HEK293T (cell line): ENCODE results near the gene NKX1-1.

Experiments used
- BHLHE40 ChIP-seq: fragments of 450-650 bp; IDR thresholded peaks from 2 replicates; pipeline ENCODE4 v1.6.1; 2016; ENCODE audit warnings: mild to moderate bottlenecking, moderate library complexity, borderline replicate concordance
- FOXK2 ChIP-seq: fragments of 450-650 bp; IDR thresholded peaks from 2 replicates; pipeline ENCODE4 v1.6.1; 2016; ENCODE audit warnings: mild to moderate bottlenecking
- PKNOX1 ChIP-seq: fragments of 450-650 bp; IDR thresholded peaks from 2 replicates; pipeline ENCODE4 v1.6.1; 2016
- SUZ12 ChIP-seq: fragments of 450-650 bp; IDR thresholded peaks from 2 replicates; pipeline ENCODE4 v1.6.1; 2016; ENCODE audit warnings: mild to moderate bottlenecking
- TARDBP ChIP-seq: fragments of 450-650 bp; IDR thresholded peaks from 2 replicates; pipeline ENCODE4 v1.6.1; 2016

GRCh38 chr4:1373892-1374705 is 32.1 kb downstream of the NKX1-1 start:
- TF ChIP-seq FOXK2 (no peak), PKNOX1 (no peak), SUZ12 (no peak), TARDBP (no peak), BHLHE40 (no peak)
